Activated CD4-positive, alpha-beta T cell treated with anti-CD3 and anti-CD28 coated beads, Interleukin-2, amount 50 U/mL, for 1 hour (primary cell): ENCODE measurements around the gene SFTPA1.
"Not testable (repeated sequence)": the region's sequence is repeated elsewhere in the genome, so short reads cannot be mapped to it uniquely, and the experiment has no call there.

ENCODE experiments used
- DNase-seq: peaks from one replicate; pipeline ENCODE4 v3.0.0-alpha.2; 2020

Gene SFTPA1

GRCh38 chr10:79611193-79611976 lies 646 bp downstream of the SFTPA1 start:
- DNase-seq, result not testable (repeated sequence)

GRCh38 chr10:79615577-79615976 lies 4.8 kb downstream of the SFTPA1 start:
- no peak for DNase-seq

- no peak for DNase-seq
These were observed 5.4 kb downstream of the SFTPA1 start for GRCh38 chr10:79616164-79616563.

GRCh38 chr10:79623663-79624062 lies 12.9 kb downstream of the SFTPA1 start:
- DNase-seq, result not testable (repeated sequence)

GRCh38 chr10:79627075-79627474 lies 16.3 kb downstream of the SFTPA1 start:
- no peak for DNase-seq

GRCh38 chr10:79628083-79628482 lies 17.3 kb downstream of the SFTPA1 start:
- DNase-seq, result no peak

- no peak for DNase-seq
These were observed 18.5 kb downstream of the SFTPA1 start for GRCh38 chr10:79628988-79629954.

GRCh38 chr10:79629955-79630327 lies 19.2 kb downstream of the SFTPA1 start:
- no peak for DNase-seq

GRCh38 chr10:79636654-79637199 lies 26.0 kb downstream of the SFTPA1 start:
- DNase-seq, result not testable (repeated sequence)

GRCh38 chr10:79638318-79638717 lies 27.6 kb downstream of the SFTPA1 start:
- DNase-seq, result no peak

- not testable (repeated sequence) for DNase-seq
These were observed 42.0 kb downstream of the SFTPA1 start for GRCh38 chr10:79652695-79653094.

GRCh38 chr10:79663287-79663686 lies 52.5 kb downstream of the SFTPA1 start:
- DNase-seq, result not testable (repeated sequence)

- DNase-seq, result not testable (repeated sequence)
These were observed 53.9 kb downstream of the SFTPA1 start for GRCh38 chr10:79664686-79665085.
